PC-9 (cell line): ENCODE measurements around the gene FAM163B. TPM values are rescaled to one million over a fixed set of nuclear protein-coding genes. Genes with fewer than 3 reads are reported as not detected.

Source experiments
- BruUV-seq: library from RNA; stranded (reverse); fragments of 400-500 nt; replicated peaks from 2 replicates; lab custom pipeline; 2021; lab: Mats Ljungman, UMichigan
- CTCF ChIA-PET: fragments of 300-600 bp; sonication (Branson Sonifier 250); formaldehyde crosslinking; loops from one replicate; lab custom pipeline; 2022; ENCODE audit warnings: antibody characterized with exemption; lab: Charles Lee
- POLR2A ChIA-PET: fragments of 300-600 bp; sonication (Branson Sonifier 250); formaldehyde crosslinking; loops from one replicate; lab custom pipeline; 2022; ENCODE audit warnings: antibody characterized with exemption; ENCODE audit not compliant: unreplicated experiment; lab: Charles Lee
- DNase-seq, 2 experiments: peaks; one replicate each; pipeline versions ENCODE4 v3.0.0 to v3.0.0-alpha.2; 2015 to 2022; ENCODE audit warnings: mixed read lengths in 1 of 2
- H2AFZ ChIP-seq: fragments of 200-600 bp; sonication (generic); 2 replicates; pipeline ENCODE4 v1.8.1; 2017; ENCODE audit warnings: antibody characterized with exemption
- H3F3A ChIP-seq: fragments of 200-600 bp; sonication (generic); 2 replicates; pipeline ENCODE4 v1.8.1; 2017; ENCODE audit warnings: antibody characterized with exemption, mild to moderate bottlenecking, low read depth; ENCODE audit not compliant: insufficient read depth
- H3K27ac ChIP-seq: fragments of 200-600 bp; sonication (generic); 2 replicates; pipeline ENCODE4 v1.6.1; 2016; ENCODE audit warnings: mixed run types
- H3K27me3 ChIP-seq: fragments of 200-600 bp; sonication (generic); 2 replicates; pipeline ENCODE4 v1.6.1; 2016; ENCODE audit warnings: low read depth, mixed run types; ENCODE audit not compliant: insufficient read depth
- H3K36me3 ChIP-seq: fragments of 200-600 bp; sonication (generic); 2 replicates; pipeline ENCODE4 v1.6.1; 2016; ENCODE audit warnings: low read depth, mixed run types
- H3K4me1 ChIP-seq: fragments of 200-600 bp; sonication (generic); replicated peaks from 2 replicates; pipeline ENCODE4 v1.6.1; 2016; ENCODE audit warnings: mixed run types; ENCODE audit not compliant: insufficient read depth
- H3K4me2 ChIP-seq: fragments of 200-600 bp; sonication (generic); 2 replicates; pipeline ENCODE4 v1.6.1; 2017; ENCODE audit warnings: mixed run types
- H3K4me3 ChIP-seq: fragments of 200-600 bp; sonication (generic); 2 replicates; pipeline ENCODE4 v1.6.1; 2016; ENCODE audit warnings: mixed run types
- H3K79me2 ChIP-seq: fragments of 200-600 bp; sonication (generic); 2 replicates; pipeline ENCODE4 v1.6.1; 2017; ENCODE audit warnings: low read depth, mixed run types
- H3K9me2 ChIP-seq: fragments of 200-600 bp; sonication (generic); 2 replicates; pipeline ENCODE4 v1.8.1; 2017; ENCODE audit warnings: mild to moderate bottlenecking; ENCODE audit not compliant: insufficient read depth
- H3K9me3 ChIP-seq: fragments of 200-600 bp; sonication (generic); 2 replicates; pipeline ENCODE4 v1.8.1; 2016; ENCODE audit warnings: low read depth; ENCODE audit not compliant: insufficient read depth
- H4K20me1 ChIP-seq: fragments of 200-600 bp; sonication (generic); 2 replicates; pipeline ENCODE4 v1.8.1; 2017; ENCODE audit not compliant: insufficient read depth
- EZH2 ChIP-seq: fragments of 200-600 bp; sonication (generic); IDR thresholded peaks from 2 replicates; pipeline ENCODE4 v1.8.0; 2017; ENCODE audit warnings: antibody characterized with exemption, low read depth
- intact Hi-C: fragments of 100-400 bp; cut with micrococcal nuclease; formaldehyde crosslinking; loops from one replicate; pipeline ENCODE4 v1.10.0; 2022; ENCODE audit not compliant: unreplicated experiment
- total RNA-seq: library from RNA; stranded (reverse); gene quantifications from 2 replicates; pipeline ENCODE4 v1.2.3, GENCODE V29; 2021
- TF ChIP-seq, protein P1 (sequence below): fragments of 200-600 bp; sonication (generic); conservative IDR thresholded peaks from 2 replicates; pipeline ENCODE4 v1.6.1; 2017; ENCODE audit warnings: mixed run types, antibody characterized with exemption, mild to moderate bottlenecking, moderate library complexity

The FAM163B gene
- total RNA-seq, 1 experiment from 2014 or later: not detected

DNA sequence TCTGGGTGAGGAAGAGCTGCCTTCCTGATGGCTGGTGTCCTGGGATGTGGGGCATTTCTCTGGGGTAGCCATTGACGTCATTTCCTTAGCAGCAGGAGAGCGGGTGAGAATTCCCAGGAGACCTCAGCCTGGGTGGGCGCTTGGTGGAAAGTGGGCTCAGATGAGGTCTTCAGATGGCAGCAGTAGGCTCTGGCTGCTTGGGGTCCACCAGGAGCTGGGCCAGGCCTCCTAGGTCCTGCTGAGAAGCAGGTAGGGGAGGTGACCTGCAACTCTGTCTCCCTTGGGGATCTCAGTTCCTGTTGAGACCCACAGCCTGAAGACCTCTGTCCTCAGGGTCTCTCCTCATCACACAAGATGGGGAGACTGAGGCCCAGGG lies 31.5 kb downstream of the FAM163B start:
- no peak overlapping the region for H2AFZ ChIP-seq
- intact Hi-C loops: no loop called here
- no peaks in the 10 kb centered on the region for H4K20me1 ChIP-seq
- ChIA-PET POLR2A (no interaction called here), CTCF (no interaction called here)
- H3K36me3 ChIP-seq: no peaks in the 10 kb centered on the region
- H3K9me3 ChIP-seq: no peaks in the 10 kb centered on the region
- no peaks in the 10 kb centered on the region for H3K4me1 ChIP-seq
- no peaks in the 10 kb centered on the region for H3F3A ChIP-seq
- H3K27ac ChIP-seq: no peak overlapping the region
- H3K4me3 ChIP-seq: no peak overlapping the region
- no peaks in the 10 kb centered on the region for H3K9me2 ChIP-seq
- no peaks in the 10 kb centered on the region for H3K79me2 ChIP-seq
- no TSS peak for BruUV-seq
- H3K27me3 ChIP-seq: peaks cover 98% of the 10 kb centered on the region
- H3K4me2 ChIP-seq: no peak overlapping the region
- no peak for DNase-seq
- TF ChIP-seq, protein P1, sequence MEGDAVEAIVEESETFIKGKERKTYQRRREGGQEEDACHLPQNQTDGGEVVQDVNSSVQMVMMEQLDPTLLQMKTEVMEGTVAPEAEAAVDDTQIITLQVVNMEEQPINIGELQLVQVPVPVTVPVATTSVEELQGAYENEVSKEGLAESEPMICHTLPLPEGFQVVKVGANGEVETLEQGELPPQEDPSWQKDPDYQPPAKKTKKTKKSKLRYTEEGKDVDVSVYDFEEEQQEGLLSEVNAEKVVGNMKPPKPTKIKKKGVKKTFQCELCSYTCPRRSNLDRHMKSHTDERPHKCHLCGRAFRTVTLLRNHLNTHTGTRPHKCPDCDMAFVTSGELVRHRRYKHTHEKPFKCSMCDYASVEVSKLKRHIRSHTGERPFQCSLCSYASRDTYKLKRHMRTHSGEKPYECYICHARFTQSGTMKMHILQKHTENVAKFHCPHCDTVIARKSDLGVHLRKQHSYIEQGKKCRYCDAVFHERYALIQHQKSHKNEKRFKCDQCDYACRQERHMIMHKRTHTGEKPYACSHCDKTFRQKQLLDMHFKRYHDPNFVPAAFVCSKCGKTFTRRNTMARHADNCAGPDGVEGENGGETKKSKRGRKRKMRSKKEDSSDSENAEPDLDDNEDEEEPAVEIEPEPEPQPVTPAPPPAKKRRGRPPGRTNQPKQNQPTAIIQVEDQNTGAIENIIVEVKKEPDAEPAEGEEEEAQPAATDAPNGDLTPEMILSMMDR: no peak

DNA sequence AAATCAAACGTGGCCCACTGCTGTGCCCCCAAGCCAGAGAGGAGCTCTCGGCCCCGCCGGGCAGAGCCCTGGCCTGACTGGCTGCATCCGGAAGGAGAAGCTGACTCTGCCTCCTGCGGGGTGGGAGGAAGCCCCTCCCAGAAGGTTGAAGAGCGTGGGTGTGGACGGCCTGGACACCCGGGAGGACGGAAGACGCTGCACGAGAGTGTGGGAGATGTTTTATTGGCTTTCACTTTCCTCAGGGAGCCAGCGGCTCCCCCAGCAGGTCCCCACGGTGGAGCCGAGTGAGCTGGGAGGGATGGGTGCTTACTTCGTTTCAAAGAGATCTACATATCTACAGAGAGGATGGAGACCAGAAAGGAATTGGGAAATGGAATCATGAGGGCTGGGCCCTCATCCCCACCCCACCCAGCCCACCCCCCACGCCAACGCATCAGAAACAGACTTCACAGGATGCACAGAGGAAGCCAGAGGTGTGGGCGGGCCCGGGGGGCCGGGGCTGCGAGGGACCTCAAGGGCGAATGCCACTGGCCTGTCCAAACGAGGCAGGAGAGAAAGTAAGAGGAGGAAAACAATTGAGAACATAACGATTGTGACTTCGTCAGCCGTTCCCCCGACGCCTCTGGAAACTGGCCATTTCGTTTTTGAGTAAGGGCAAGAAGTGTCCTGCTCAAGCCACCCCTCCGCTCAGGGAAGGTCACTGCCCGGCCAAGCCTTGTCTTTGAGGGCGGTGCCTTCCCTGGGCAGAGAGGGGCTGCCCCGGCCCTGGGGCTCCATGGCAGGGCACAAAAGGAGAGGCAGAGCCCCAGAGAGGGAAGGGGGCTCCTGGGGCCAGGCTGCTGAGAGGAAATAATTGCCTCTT lies 32.1 kb downstream of the FAM163B start:
- Histone ChIP-seq H3K9me3 (no peaks in the 10 kb centered on the region), H3K4me1 (no peaks in the 10 kb centered on the region), H2AFZ (no peak overlapping the region), H3K4me3 (no peak overlapping the region), H3K27me3 (peaks cover 98% of the 10 kb centered on the region), H3K4me2 (no peak overlapping the region), H4K20me1 (no peaks in the 10 kb centered on the region), H3K27ac (no peak overlapping the region), H3K79me2 (no peaks in the 10 kb centered on the region), H3K36me3 (no peaks in the 10 kb centered on the region), H3K9me2 (no peaks in the 10 kb centered on the region), H3F3A (no peaks in the 10 kb centered on the region)
- CTCF ChIA-PET: no interaction called here
- TF ChIP-seq EZH2: no peak
- TF ChIP-seq, protein P1: no peak
- POLR2A ChIA-PET: no interaction called here
- DNase-seq: no peak
- intact Hi-C loops: no loop called here
- no TSS peak for BruUV-seq

DNA sequence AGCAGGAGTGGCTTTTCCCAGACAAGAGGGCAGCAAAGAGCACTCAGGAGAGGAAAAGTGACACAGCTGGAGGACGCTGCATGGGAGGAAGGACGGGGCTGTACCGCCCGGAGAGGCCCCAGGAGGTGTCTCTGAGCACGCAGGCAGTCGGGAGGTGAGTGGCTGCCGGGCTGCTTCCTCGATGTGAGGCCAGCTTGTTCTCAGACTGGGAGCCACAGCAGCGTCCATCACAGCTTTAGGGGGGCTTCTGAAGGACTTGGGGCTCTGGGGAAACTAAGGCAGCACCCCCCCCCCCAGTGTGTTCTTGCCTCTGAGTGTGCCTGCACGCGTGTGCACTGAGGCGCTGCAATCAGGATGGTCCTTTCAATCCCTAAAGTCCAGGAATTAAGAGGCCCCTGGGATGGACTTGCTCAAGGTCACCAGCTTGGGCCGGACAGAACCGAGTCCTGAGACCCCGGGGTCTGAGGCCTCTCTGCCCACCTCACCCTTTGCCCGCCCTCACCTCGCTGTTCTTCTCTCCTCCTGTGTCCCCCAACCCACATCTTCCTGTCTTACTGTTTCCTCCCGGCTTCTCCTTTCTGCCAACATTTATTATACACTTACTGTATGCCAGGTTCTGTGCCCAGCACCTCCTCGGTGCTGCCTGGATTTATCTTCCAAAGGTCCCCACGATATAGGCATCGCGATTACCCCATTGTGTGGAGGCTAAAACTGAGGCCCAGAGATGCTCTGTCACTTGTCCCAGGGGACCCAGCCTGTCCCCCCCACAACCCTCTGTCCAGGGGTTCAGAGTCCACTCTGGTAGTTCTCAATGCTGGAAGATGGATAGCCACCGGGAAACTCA lies 32.9 kb downstream of the FAM163B start:
- Histone ChIP-seq H3K9me3 (no peaks in the 10 kb centered on the region), H4K20me1 (no peaks in the 10 kb centered on the region), H3K9me2 (no peaks in the 10 kb centered on the region), H3K79me2 (no peaks in the 10 kb centered on the region), H2AFZ (no peak overlapping the region), H3K27me3 (peaks cover 96% of the 10 kb centered on the region), H3K27ac (no peak overlapping the region), H3K36me3 (no peaks in the 10 kb centered on the region), H3F3A (no peaks in the 10 kb centered on the region), H3K4me2 (no peak overlapping the region), H3K4me3 (no peak overlapping the region), H3K4me1 (no peaks in the 10 kb centered on the region)
- intact Hi-C loops: no loop called here
- no TSS peak for BruUV-seq
- POLR2A ChIA-PET: interaction anchor here (0.7 kb wide), 1 partner anchor 10 kb away, joined by 5 read pairs; no protein-coding TSS in a partner anchor
- TF ChIP-seq EZH2: no peak
- TF ChIP-seq, protein P1: no peak
- CTCF ChIA-PET: no interaction called here
- DNase-seq: no peak
